Fibroblast of mammary gland (primary cell): Measurements from ENCODE around the gene MOCS3.
A peak's percentile ranks its signal among the peaks of the same experiment; 100 is the strongest.

Experiments
- DNase-seq: peaks from one replicate; pipeline ENCODE4 v3.0.0-alpha.2; 2010; ENCODE audit warnings: low read depth
- H3K4me3 ChIP-seq: 2 replicates; pipeline ENCODE4 v1.5.1; 2011; ENCODE audit warnings: low read depth, mild to moderate bottlenecking, low read length, moderate library complexity; ENCODE audit not compliant: control insufficient read depth
- TF ChIP-seq, protein P1 (sequence below): conservative IDR thresholded peaks from 2 replicates; pipeline ENCODE4 v1.5.1; 2011; ENCODE audit warnings: low read depth, low read length, inconsistent platforms; ENCODE audit not compliant: control insufficient read depth, insufficient read depth

The MOCS3 gene, protein sequence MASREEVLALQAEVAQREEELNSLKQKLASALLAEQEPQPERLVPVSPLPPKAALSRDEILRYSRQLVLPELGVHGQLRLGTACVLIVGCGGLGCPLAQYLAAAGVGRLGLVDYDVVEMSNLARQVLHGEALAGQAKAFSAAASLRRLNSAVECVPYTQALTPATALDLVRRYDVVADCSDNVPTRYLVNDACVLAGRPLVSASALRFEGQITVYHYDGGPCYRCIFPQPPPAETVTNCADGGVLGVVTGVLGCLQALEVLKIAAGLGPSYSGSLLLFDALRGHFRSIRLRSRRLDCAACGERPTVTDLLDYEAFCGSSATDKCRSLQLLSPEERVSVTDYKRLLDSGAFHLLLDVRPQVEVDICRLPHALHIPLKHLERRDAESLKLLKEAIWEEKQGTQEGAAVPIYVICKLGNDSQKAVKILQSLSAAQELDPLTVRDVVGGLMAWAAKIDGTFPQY

DNA sequence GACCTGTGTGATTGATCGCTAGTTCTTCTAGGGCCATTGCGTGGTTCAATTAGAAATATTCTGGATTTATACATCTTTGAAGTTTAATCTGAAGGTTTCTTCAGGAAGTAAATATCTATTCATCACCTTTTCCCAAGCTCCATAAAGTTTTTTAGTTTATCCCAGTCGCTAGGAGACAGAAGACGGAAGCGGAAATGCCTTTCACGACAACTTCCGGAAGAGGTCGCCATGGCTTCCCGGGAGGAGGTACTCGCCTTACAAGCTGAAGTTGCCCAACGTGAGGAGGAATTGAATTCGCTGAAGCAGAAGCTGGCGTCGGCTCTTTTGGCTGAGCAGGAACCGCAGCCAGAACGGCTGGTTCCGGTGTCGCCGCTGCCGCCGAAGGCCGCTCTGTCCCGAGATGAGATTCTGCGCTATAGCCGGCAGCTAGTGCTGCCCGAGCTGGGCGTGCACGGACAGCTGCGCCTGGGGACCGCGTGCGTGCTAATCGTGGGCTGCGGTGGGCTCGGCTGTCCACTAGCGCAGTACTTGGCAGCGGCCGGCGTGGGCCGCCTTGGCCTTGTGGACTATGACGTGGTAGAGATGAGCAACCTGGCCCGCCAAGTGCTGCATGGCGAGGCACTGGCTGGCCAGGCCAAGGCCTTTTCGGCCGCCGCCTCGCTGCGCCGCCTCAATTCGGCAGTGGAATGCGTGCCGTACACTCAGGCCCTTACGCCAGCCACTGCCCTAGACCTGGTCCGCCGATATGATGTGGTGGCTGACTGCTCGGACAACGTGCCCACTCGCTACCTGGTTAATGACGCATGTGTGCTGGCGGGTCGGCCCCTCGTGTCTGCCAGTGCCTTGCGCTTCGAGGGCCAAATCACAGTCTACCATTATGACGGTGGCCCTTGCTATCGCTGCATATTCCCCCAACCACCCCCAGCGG, at the start of gene MOCS3:
TSS of gene MOCS3 (plus strand) at position 204 of the 928 bp plus-strand sequence. CDS start at position 229, 25 bp downstream.
- H3K4me3 ChIP-seq = peak within 1 kb of the TSS; percentile 94
- TF ChIP-seq, protein P1, sequence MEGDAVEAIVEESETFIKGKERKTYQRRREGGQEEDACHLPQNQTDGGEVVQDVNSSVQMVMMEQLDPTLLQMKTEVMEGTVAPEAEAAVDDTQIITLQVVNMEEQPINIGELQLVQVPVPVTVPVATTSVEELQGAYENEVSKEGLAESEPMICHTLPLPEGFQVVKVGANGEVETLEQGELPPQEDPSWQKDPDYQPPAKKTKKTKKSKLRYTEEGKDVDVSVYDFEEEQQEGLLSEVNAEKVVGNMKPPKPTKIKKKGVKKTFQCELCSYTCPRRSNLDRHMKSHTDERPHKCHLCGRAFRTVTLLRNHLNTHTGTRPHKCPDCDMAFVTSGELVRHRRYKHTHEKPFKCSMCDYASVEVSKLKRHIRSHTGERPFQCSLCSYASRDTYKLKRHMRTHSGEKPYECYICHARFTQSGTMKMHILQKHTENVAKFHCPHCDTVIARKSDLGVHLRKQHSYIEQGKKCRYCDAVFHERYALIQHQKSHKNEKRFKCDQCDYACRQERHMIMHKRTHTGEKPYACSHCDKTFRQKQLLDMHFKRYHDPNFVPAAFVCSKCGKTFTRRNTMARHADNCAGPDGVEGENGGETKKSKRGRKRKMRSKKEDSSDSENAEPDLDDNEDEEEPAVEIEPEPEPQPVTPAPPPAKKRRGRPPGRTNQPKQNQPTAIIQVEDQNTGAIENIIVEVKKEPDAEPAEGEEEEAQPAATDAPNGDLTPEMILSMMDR = no peak
- DNase-seq = peak; percentile 93

DNA sequence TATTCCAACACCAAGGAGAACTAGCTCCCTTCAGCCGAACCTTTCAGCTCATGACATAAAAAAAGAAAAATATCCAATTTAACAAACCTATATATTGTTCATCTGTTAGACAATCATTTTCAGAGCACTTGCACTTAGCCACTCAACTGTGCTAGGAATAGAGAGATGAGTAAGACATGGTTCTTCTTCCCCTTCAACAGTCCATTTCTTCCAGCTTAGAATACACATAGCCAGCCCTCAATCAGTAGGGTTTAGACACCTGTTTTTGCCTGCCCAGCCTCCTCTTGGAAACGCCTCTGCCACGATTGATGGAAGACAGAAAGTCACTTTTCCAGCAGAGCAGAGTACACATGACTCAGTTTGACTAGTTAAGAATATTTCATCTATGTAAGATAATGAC, 49.2 kb upstream of the MOCS3 start:
- TF ChIP-seq, protein P1 = no peak
- DNase-seq = no peak

DNA sequence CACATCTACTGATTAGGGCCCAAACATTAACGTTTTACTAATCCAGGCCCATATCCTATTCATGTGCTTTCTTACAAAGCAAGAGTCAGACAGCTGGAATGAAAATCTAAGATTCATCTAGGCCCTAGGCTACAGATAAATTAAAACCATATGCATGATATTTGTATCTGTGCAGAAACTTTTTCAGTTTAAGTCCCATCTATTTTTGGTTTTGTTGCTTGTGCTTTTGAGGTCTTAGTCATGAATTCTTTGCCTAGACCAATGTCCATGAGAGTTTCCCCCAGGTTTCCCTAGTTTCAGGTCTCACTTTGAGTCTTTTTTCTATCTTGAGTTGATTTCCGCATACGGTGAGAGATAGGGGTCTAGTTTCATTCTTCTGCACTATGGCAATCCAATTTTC, 47.6 kb upstream of the MOCS3 start:
- TF ChIP-seq, protein P1 = no peak
- H3K4me3 ChIP-seq = no peak overlapping the region
- DNase-seq = peak; percentile 91

More for the DNA sequence above, 49.2 kb upstream of the MOCS3 start:
- no peak overlapping the region for H3K4me3 ChIP-seq

DNA sequence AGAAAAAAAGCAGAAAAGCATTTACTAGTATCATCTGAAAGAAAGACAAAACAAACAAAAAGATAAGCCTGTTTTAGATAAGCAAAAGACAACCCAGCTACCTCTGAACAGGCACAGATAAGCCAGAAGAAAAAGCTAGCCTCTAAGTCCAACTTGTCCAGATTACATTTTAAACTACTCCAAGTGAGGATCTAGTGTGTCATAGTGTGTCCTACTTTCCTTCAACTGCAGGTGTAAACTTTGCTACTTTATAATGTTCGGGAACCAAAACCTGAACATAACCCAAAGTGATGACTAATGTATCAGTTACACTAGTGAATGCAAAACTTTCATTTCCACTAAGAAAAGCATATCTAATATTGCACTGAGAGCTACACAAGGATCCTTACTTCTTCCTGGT, 46.9 kb upstream of the MOCS3 start:
- no peak for DNase-seq
- H3K4me3 ChIP-seq = no peak overlapping the region
- TF ChIP-seq, protein P1 = no peak

DNA sequence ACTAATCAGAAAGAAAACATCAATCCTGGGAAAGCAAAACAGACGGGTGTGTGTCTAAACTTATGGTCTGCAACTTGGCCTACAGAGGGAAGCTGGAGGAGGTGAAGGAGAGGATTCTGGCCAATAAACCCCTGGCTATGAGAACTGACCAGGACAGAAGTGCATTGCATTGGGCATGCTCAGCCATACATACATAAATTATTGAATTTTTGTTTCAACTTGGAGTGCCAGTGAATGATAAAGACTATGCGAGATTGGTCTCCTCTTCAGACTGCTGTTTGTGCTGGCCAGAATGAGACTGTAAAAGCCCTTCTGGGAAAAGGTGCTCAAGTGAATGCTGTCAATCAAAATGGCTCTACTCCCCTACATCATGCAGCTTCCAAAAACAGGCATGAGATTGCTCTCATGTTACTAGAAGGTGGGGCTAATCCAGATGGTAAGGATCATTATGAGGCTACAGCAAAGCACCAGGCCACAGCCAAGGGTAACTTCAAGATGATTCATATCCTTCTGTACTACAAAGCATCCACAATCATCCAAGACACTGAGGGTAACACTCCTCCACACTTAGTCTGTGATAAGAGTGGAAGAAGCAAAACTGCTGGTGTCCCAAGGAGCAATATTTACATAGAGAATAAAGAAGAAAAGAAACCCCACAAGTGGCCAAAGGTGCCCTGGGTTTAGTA, 44.8 kb upstream of the MOCS3 start:
- H3K4me3 ChIP-seq = no peak overlapping the region
- TF ChIP-seq, protein P1 = no peak
- DNase-seq = peak; percentile 88

DNA sequence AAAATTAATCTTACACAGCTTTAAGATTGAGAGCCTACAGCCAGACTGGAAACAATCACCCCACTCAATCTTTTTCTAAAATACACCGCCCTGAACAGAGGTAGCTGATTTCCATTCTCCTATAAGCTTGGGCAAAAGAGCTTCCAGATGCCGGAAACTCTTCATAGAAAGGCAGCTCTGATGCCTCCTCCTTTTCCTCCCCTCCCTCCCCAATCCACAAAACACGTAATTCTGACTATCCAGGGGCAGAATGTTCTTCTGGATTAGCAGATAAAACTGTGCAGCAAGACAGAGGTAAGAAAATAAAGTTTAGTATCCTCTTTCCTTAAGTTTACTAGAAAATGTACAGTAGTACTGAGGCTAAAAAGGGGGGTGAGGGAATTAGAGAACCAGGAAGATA, 43.2 kb upstream of the MOCS3 start:
- TF ChIP-seq, protein P1 = no peak
- DNase-seq = peak; percentile 76
- H3K4me3 ChIP-seq = no peak overlapping the region
